Measurements from ENCODE around the gene ATXN7. TPM values are rescaled to one million over a fixed set of nuclear protein-coding genes. Genes with fewer than 3 reads are reported as not detected.

ATXN7 gene
- total and polyA plus RNA-seq, 2 of the 4 experiments (the other 2 are of a cell fraction) = 8.6 to 13.6 TPM

GRCh38 chr3:64029287-64029686, 165.6 kb downstream of the ATXN7 start:
- TF ChIP-seq NFE2L2 (IDR thresholded peaks at IDR 0.05; ENCODE audit: low read depth, low read length) (no peak), RCOR1 (IDR thresholded peaks at IDR 0.05; ENCODE audit: insufficient replicate concordance, low read length) (no peak), POLR2A (IDR thresholded peaks at IDR 0.05; ENCODE audit: low read depth, low read length) (no peak), CEBPB (IDR thresholded peaks at IDR 0.05; ENCODE audit: low read depth, low read length) (no peak), FOS (IDR thresholded peaks at IDR 0.05; ENCODE audit: low read depth, low read length) (no peak), MAFK (IDR thresholded peaks at IDR 0.05; ENCODE audit: low read depth, low read length) (no peak), MAZ (IDR thresholded peaks at IDR 0.05; ENCODE audit: borderline replicate concordance, low read depth, low read length) (no peak)
- TF ChIP-seq, protein P1, sequence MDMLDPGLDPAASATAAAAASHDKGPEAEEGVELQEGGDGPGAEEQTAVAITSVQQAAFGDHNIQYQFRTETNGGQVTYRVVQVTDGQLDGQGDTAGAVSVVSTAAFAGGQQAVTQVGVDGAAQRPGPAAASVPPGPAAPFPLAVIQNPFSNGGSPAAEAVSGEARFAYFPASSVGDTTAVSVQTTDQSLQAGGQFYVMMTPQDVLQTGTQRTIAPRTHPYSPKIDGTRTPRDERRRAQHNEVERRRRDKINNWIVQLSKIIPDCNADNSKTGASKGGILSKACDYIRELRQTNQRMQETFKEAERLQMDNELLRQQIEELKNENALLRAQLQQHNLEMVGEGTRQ (IDR thresholded peaks at IDR 0.05; ENCODE audit: low read depth, low read length) = no peak
- Histone ChIP-seq H2AK9ac (replicated peaks; ENCODE audit: low read depth, low read length, poor library complexity) (no peak overlapping the region), H3K18ac (ENCODE audit: low read depth, low read length) (no peak overlapping the region), H3K4me3 (ENCODE audit: insufficient read depth, low read depth, low read length) (no peak overlapping the region), H3K56ac (ENCODE audit: extremely low read depth, insufficient read depth, low read length) (no peak overlapping the region), H4K20me1 (ENCODE audit: insufficient read depth, low read length) (no peaks in the 10 kb centered on the region), H2BK120ac (ENCODE audit: low read depth, low read length) (no peak overlapping the region), H3K4ac (ENCODE audit: low read depth, low read length) (no peak overlapping the region), H2AFZ (replicated peaks; ENCODE audit: low read length, poor library complexity) (no peak overlapping the region), H3K9me3 (ENCODE audit: control insufficient read depth, insufficient read depth, low read length) (no peaks in the 10 kb centered on the region; the same call in 1 of the 2 replicates), H3K27me3 (ENCODE audit: control insufficient read depth, insufficient read depth, low read length) (peaks cover 4% of the 10 kb centered on the region), H3K9ac (ENCODE audit: low read depth, low read length) (no peak overlapping the region), H3K27ac (ENCODE audit: insufficient read depth, low read length) (no peak overlapping the region), H3K23ac (ENCODE audit: low read depth, low read length) (no peak overlapping the region), H3K36me3 (ENCODE audit: control insufficient read depth, insufficient read depth, low read length) (no peaks in the 10 kb centered on the region), H2BK20ac (ENCODE audit: low read depth, low read length) (no peak overlapping the region), H3K4me2 (ENCODE audit: low read depth, low read length) (no peak overlapping the region), H3K14ac (replicated peaks; ENCODE audit: low read depth, low read length) (no peak overlapping the region), H3K79me1 (ENCODE audit: low read depth in 1 of 2, low read length in 2 of 2) (no peaks in the 10 kb centered on the region), H3K4me1 (ENCODE audit: control insufficient read depth, insufficient read depth, low read length) (peaks cover 3% of the 10 kb centered on the region; the same call in 1 of the 2 replicates), H4K5ac (ENCODE audit: low read depth, low read length) (no peak overlapping the region), H3K9me1 (ENCODE audit: insufficient read depth, low read length) (no peaks in the 10 kb centered on the region), H2BK15ac (ENCODE audit: low read depth, low read length) (no peak overlapping the region), H4K8ac (ENCODE audit: low read depth in 2 of 2, low read length in 2 of 2) (no peak overlapping the region), H2BK5ac (ENCODE audit: low read depth, low read length, poor library complexity, severe bottlenecking) (no peak overlapping the region), H4K91ac (ENCODE audit: insufficient read depth, low read depth, low read length) (no peak overlapping the region), H2AK5ac (ENCODE audit: low read depth, low read length) (no peak overlapping the region)
- BruUV-seq (replicated peaks) = no TSS peak
- dilution Hi-C loops (cut with HindIII; ENCODE audit: low sequenced_read_pairs, unreplicated experiment) = loop anchor here (25.0 kb wide), 1 partner anchor 433 kb away; no protein-coding TSS in a partner anchor
- in situ Hi-C loops (cut with MboI; ENCODE audit: low sequenced_read_pairs) = loop anchor here (5.0 to 25.0 kb wide), 3 partner anchors 183 to 453 kb away; no protein-coding TSS in a partner anchor
- intact Hi-C loops (cut with micrococcal nuclease) = loop anchor here (5.0 kb wide), 1 partner anchor 313 kb away; no protein-coding TSS in a partner anchor
- POLR2A ChIA-PET (ENCODE audit: unreplicated experiment) = no interaction called here
- DNase-seq (no peak), ATAC-seq (ENCODE audit: low read depth) (no peak)
- WGBS, 2 experiments (ENCODE audit: extremely low coverage in 2 of 2, insufficient read length in 1 of 2) = 100% methylated on average over 2 of the region's 4 CpGs; no CpG with 5 or more reads in 1 of the 2 experiments
- CTCF ChIA-PET = interaction anchor here (1.1 kb wide), 1 partner anchor 146 kb away, joined by 3 read pairs; no protein-coding TSS in a partner anchor
